RWPE2 (cell line): Measurements from ENCODE around the gene KLF12.

Experiments used
- ATAC-seq: fragments of 200-7000 bp; cut with Tn5 transposase; 3 replicates; pipeline ENCODE4 v1.9.1; 2021; ENCODE audit warnings: low read depth
- DNase-seq: peaks from one replicate; pipeline ENCODE4 v3.0.0-alpha.2; 2020; ENCODE audit warnings: low spot score
- H3K27ac ChIP-seq: fragments of 450-650 bp; 2 replicates; pipeline ENCODE4 v1.5.1; 2017; ENCODE audit warnings: mild to moderate bottlenecking; ENCODE audit not compliant: poor library complexity, severe bottlenecking
- H3K27me3 ChIP-seq: fragments of 250-450 bp; sonication (Bioruptor Pico); 2 replicates; pipeline ENCODE4 v1.5.1; 2021; ENCODE audit warnings: mild to moderate bottlenecking, moderate library complexity; ENCODE audit not compliant: insufficient read depth, poor library complexity, severe bottlenecking
- H3K36me3 ChIP-seq: fragments of 250-450 bp; sonication (Bioruptor Pico); 2 replicates; pipeline ENCODE4 v1.5.1; 2020; ENCODE audit warnings: low read depth, mild to moderate bottlenecking, moderate library complexity
- H3K4me1 ChIP-seq: fragments of 250-450 bp; sonication (Bioruptor Pico); 2 replicates; pipeline ENCODE4 v1.5.1; 2021; ENCODE audit warnings: mild to moderate bottlenecking, moderate library complexity; ENCODE audit not compliant: insufficient read depth, poor library complexity, severe bottlenecking
- H3K4me3 ChIP-seq: fragments of 250-450 bp; sonication (Bioruptor Pico); 2 replicates; pipeline ENCODE4 v1.5.1; 2021; ENCODE audit warnings: mild to moderate bottlenecking, moderate library complexity; ENCODE audit not compliant: severe bottlenecking
- H3K9me3 ChIP-seq: fragments of 250-450 bp; sonication (Bioruptor Pico); 2 replicates; pipeline ENCODE4 v1.5.1; 2021; ENCODE audit warnings: mild to moderate bottlenecking, moderate library complexity; ENCODE audit not compliant: severe bottlenecking
- TF ChIP-seq, protein P1 (sequence below): fragments of 450-650 bp; IDR thresholded peaks from one replicate; pipeline ENCODE4 v1.5.1; 2017; ENCODE audit warnings: mild to moderate bottlenecking, moderate library complexity; ENCODE audit not compliant: poor library complexity, severe bottlenecking

KLF12 gene

GRCh38 chr13:74134221-74134776, at the start of gene KLF12:
Gene KLF12, minus strand, starts transcription at chr13:74134404.
- Histone ChIP-seq H3K36me3 (no peaks in the 10 kb centered on the region), H3K4me3 (peak within 1 kb of the TSS; percentile 84), H3K27ac (peak within 1 kb of the TSS; percentile 87), H3K27me3 (no peaks in the 10 kb centered on the region), H3K4me1 (peaks cover 5% of the 10 kb centered on the region), H3K9me3 (no peaks in the 10 kb centered on the region)
- TF ChIP-seq, protein P1, sequence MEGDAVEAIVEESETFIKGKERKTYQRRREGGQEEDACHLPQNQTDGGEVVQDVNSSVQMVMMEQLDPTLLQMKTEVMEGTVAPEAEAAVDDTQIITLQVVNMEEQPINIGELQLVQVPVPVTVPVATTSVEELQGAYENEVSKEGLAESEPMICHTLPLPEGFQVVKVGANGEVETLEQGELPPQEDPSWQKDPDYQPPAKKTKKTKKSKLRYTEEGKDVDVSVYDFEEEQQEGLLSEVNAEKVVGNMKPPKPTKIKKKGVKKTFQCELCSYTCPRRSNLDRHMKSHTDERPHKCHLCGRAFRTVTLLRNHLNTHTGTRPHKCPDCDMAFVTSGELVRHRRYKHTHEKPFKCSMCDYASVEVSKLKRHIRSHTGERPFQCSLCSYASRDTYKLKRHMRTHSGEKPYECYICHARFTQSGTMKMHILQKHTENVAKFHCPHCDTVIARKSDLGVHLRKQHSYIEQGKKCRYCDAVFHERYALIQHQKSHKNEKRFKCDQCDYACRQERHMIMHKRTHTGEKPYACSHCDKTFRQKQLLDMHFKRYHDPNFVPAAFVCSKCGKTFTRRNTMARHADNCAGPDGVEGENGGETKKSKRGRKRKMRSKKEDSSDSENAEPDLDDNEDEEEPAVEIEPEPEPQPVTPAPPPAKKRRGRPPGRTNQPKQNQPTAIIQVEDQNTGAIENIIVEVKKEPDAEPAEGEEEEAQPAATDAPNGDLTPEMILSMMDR, result no peak
- DNase-seq (peak; percentile 92), ATAC-seq (peak; percentile 75)

- TF ChIP-seq, protein P1, result no peak
- Histone ChIP-seq H3K27ac (no peak overlapping the region), H3K4me1 (no peaks in the 10 kb centered on the region), H3K4me3 (no peak overlapping the region), H3K36me3 (no peaks in the 10 kb centered on the region), H3K9me3 (no peaks in the 10 kb centered on the region), H3K27me3 (no peaks in the 10 kb centered on the region)
- no peak for DNase-seq
- no peak for ATAC-seq
Observed at GRCh38 chr13:74182491-74182890, 48.3 kb upstream of the KLF12 start.

GRCh38 chr13:74174810-74175209, 40.6 kb upstream of the KLF12 start:
- H3K36me3 ChIP-seq, result no peaks in the 10 kb centered on the region
- TF ChIP-seq, protein P1, result no peak

DNA sequence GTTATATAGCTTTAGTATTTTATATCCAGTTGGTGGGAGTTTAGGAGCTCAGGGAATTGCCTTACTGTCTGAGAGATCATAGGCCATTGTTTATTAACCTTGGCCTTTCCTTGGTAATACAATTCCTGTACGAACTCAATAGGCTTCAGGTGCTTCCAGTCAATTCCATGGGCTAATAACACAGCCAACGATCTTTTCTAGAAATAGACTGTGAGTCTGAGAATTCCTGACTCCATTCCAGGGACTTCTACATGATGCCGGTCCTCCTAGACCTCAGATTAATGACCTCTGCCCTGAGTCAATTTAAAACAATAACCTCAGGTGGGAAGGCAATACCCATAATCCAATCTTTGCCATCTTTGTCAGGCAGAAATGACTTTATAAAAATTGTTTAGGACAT, 39.6 kb upstream of the KLF12 start:
- TF ChIP-seq, protein P1, result no peak
- ATAC-seq, result no peak

More at GRCh38 chr13:74174810-74175209, 40.6 kb upstream of the KLF12 start:
- H3K27ac ChIP-seq, result no peak overlapping the region
- H3K4me3 ChIP-seq, result no peak overlapping the region
- H3K4me1 ChIP-seq, result no peaks in the 10 kb centered on the region
- H3K27me3 ChIP-seq, result no peaks in the 10 kb centered on the region
- ATAC-seq, result no peak
- H3K9me3 ChIP-seq, result no peaks in the 10 kb centered on the region
- no peak for DNase-seq

GRCh38 chr13:74171641-74172040, 37.4 kb upstream of the KLF12 start:
- no peak overlapping the region for H3K4me3 ChIP-seq
- H3K36me3 ChIP-seq, result no peaks in the 10 kb centered on the region
- no peaks in the 10 kb centered on the region for H3K27me3 ChIP-seq
- H3K9me3 ChIP-seq, result no peaks in the 10 kb centered on the region
- no peaks in the 10 kb centered on the region for H3K4me1 ChIP-seq
- no peak for ATAC-seq
- H3K27ac ChIP-seq, result no peak overlapping the region
- no peak for DNase-seq
- TF ChIP-seq, protein P1, result no peak

More for the DNA sequence above, 39.6 kb upstream of the KLF12 start:
- Histone ChIP-seq H3K36me3 (no peaks in the 10 kb centered on the region), H3K27ac (no peak overlapping the region), H3K4me1 (no peaks in the 10 kb centered on the region), H3K4me3 (no peak overlapping the region), H3K27me3 (no peaks in the 10 kb centered on the region), H3K9me3 (no peaks in the 10 kb centered on the region)
- no peak for DNase-seq
